Islet precursor cell (in vitro differentiated cells): ENCODE measurements around the gene ARID5B.
"Not testable (repeated sequence)": the region's sequence is repeated elsewhere in the genome, so short reads cannot be mapped to it uniquely, and the experiment has no call there.

Source experiments
- DNase-seq: peaks from one replicate; pipeline ENCODE4 v3.0.0-alpha.2; 2018

ARID5B gene

GRCh38 chr10:62017491-62017870, 116.0 kb downstream of the ARID5B start:
- DNase-seq = no peak

GRCh38 chr10:62018131-62018911, 116.8 kb downstream of the ARID5B start:
- DNase-seq = no peak

- DNase-seq = no peak
Measured at GRCh38 chr10:62019013-62019684, 117.7 kb downstream of the ARID5B start.

GRCh38 chr10:62019685-62020359, 118.3 kb downstream of the ARID5B start:
- no peak for DNase-seq

GRCh38 chr10:62021128-62021665, 119.7 kb downstream of the ARID5B start:
- DNase-seq = no peak

GRCh38 chr10:62021978-62022802, 120.7 kb downstream of the ARID5B start:
- DNase-seq = no peak

GRCh38 chr10:62022830-62023229, 121.3 kb downstream of the ARID5B start:
- no peak for DNase-seq

GRCh38 chr10:62023329-62023728, 121.8 kb downstream of the ARID5B start:
- DNase-seq = no peak

- no peak for DNase-seq
Measured at GRCh38 chr10:62024026-62024701, 122.7 kb downstream of the ARID5B start.

- DNase-seq = no peak
Measured at GRCh38 chr10:62025134-62025794, 123.8 kb downstream of the ARID5B start.

GRCh38 chr10:62025901-62026879, 124.7 kb downstream of the ARID5B start:
- no peak for DNase-seq

- DNase-seq = no peak
Measured at GRCh38 chr10:62027841-62028501, 126.5 kb downstream of the ARID5B start.

GRCh38 chr10:62028502-62028842, 127.0 kb downstream of the ARID5B start:
- not testable (repeated sequence) for DNase-seq

GRCh38 chr10:62029401-62029800, 127.9 kb downstream of the ARID5B start:
- DNase-seq = no peak

- no peak for DNase-seq
Measured at GRCh38 chr10:62031507-62031906, 130.0 kb downstream of the ARID5B start.

- no peak for DNase-seq
Measured at GRCh38 chr10:62033125-62033524, 131.6 kb downstream of the ARID5B start.

GRCh38 chr10:62034096-62034640, 132.7 kb downstream of the ARID5B start:
- DNase-seq = no peak

GRCh38 chr10:62036186-62037081, 134.9 kb downstream of the ARID5B start:
- peak; percentile 73 for DNase-seq
